ENCODE data around the gene KDM2A.

The KDM2A gene

GRCh38 chr11:67269401-67270255 is 150.6 kb downstream of the KDM2A start:
- Mint-ChIP-seq H3K4me3 (peak overlapping the region; percentile 93 to 99), H3K27ac (peak overlapping the region; percentile 92), H3K4me1 (peaks cover 65 to 91% of the 10 kb centered on the region in 2 donors), H3K9me3 (no peaks in the 10 kb centered on the region), H3K27me3 (no peaks in the 10 kb centered on the region), H3K36me3 (peaks cover 32 to 57% of the 10 kb centered on the region in 2 donors)
- DNase-seq (no peak), ATAC-seq (replicated peaks) (no peak)

GRCh38 chr11:67270256-67271204 is 151.5 kb downstream of the KDM2A start:
- no peak for DNase-seq

DNA sequence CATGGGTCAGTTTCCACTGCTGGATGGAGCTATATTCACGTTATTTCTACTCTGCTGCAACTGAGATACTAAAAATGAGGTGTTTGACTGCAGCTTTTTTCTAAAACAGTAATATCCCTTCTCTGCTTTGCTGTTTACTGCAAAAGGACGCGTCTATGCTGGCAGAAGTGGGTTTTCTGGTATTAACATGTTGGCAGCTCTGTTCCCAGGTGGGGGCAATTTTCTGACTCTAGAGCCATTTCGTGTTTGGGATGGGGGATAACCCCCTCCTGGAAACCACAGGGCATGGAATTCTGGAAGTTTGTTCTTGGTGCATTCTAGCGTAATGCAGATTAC is 152.1 kb downstream of the KDM2A start:
- H3K27me3 Mint-ChIP-seq = no peaks in the 10 kb centered on the region
- ATAC-seq (replicated peaks) = no peak

More at GRCh38 chr11:67270256-67271204, 151.5 kb downstream of the KDM2A start:
- Mint-ChIP-seq H3K4me1 (peaks cover 67 to 91% of the 10 kb centered on the region in 2 donors), H3K4me3 (peak overlapping the region; percentile 93 to 99), H3K9me3 (no peaks in the 10 kb centered on the region), H3K27ac (peak overlapping the region; percentile 92), H3K27me3 (no peaks in the 10 kb centered on the region), H3K36me3 (peaks cover 38 to 61% of the 10 kb centered on the region in 2 donors)
- ATAC-seq (replicated peaks) = no peak

DNA sequence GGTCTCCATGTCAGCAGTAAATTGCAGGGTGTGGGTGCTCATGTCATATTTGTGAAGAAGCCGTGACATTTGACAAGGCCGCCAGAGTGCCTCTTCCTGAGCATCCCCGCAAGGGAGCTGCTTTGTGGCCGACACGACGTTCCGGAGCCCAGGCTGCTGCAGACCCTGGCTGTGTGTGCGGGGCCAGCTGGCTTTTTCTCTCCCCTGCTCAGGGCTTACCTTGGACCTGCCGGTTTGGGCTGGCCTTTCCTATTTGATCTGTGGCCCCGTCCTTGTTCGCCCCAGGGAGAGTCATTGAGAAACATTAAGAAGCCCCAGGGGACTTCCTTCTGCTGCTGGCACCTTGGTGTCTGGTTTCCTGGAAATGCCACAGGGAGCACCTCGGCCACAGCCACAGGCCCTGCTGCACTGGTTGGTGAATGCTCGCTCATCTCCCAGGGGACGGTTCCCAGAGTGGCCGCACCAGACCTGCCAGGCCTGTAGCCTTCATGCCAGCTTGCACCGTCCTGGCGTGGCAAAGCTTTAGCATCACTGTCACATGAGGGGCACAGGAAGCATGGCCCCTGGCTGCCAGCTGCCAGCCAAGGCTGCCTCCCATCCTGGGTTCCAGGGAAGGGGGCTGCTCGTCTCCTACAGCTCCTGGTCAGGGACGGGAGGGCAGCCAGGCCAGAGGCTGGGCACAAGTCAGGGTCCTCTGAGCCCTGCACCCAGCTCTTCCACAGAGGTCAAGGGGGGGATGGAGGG is 152.7 kb downstream of the KDM2A start:
- Mint-ChIP-seq H3K4me1 (peaks cover 71 to 96% of the 10 kb centered on the region in 2 donors), H3K9me3 (peaks cover 1 to 2% of the 10 kb centered on the region in 2 donors), H3K36me3 (peaks cover 48 to 72% of the 10 kb centered on the region in 2 donors), H3K27ac (peak overlapping the region; percentile 92), H3K4me3 (peak overlapping the region; percentile 93 to 99), H3K27me3 (no peaks in the 10 kb centered on the region)
- DNase-seq (peak; percentile 75), ATAC-seq (replicated peaks) (peak; percentile 42 to 47)

More for the DNA sequence above, 152.1 kb downstream of the KDM2A start:
- peaks cover 45 to 67% of the 10 kb centered on the region in 2 donors for H3K36me3 Mint-ChIP-seq
- H3K27ac Mint-ChIP-seq = peak overlapping the region; percentile 92
- H3K9me3 Mint-ChIP-seq = no peaks in the 10 kb centered on the region
- H3K4me1 Mint-ChIP-seq = peaks cover 67 to 91% of the 10 kb centered on the region in 2 donors
- peak overlapping the region; percentile 93 to 99 for H3K4me3 Mint-ChIP-seq
- DNase-seq = no peak

DNA sequence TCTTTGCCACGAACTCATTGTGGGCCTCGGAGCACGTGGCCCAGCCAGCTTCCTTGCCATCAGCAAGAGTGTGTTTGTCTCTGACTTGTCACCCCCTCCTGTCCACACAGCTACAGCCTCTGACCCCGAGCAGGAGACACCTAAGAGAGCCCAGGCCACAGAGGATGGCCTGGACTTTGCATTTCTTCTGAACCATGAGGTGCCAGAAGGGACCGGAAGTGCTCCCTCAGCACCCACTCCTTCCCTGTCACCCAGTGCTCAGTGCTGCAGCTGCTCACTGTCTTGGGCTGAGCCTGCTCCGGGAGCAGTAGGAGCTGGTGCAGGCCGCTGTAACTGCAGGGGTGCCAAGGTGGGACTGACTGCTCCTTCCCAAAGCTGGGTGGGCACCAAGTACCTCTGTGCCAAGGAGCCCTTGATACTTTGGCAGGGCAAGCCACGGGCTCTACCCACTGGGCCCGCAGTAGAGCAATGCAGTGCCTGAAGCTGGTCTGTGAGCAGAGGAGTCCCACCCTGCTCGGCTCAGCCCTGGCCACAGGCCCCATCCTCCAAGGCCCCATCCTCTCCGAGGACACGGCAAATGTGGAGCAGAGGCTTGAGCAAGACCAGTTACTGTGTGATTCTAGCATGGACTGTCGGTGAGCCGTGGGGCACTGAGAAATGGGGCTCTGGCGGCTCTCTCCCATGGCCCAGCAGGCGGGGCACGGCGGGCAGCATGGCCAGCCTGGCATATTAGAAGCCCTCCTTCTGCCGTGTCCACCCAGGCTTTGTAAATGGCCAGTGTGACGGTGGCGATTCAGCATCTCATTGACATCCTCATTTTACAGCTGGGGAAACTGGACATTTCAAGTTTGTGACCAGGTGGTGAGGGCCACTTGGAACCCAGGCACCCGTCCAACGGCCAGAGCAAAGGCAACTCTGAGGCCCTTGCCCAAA is 153.5 kb downstream of the KDM2A start:
- DNase-seq (no peak), ATAC-seq (replicated peaks) (peak in 1 of 2 donors; percentile 5)
- H3K27me3 Mint-ChIP-seq = no peaks in the 10 kb centered on the region
- H3K4me1 Mint-ChIP-seq = peaks cover 76 to 100% of the 10 kb centered on the region in 2 donors
- H3K36me3 Mint-ChIP-seq = peaks cover 46 to 72% of the 10 kb centered on the region in 2 donors
- H3K27ac Mint-ChIP-seq = peak overlapping the region; percentile 92
- H3K4me3 Mint-ChIP-seq = peak overlapping the region; percentile 93 to 99
- H3K9me3 Mint-ChIP-seq = peaks cover 1 to 3% of the 10 kb centered on the region in 2 donors

DNA sequence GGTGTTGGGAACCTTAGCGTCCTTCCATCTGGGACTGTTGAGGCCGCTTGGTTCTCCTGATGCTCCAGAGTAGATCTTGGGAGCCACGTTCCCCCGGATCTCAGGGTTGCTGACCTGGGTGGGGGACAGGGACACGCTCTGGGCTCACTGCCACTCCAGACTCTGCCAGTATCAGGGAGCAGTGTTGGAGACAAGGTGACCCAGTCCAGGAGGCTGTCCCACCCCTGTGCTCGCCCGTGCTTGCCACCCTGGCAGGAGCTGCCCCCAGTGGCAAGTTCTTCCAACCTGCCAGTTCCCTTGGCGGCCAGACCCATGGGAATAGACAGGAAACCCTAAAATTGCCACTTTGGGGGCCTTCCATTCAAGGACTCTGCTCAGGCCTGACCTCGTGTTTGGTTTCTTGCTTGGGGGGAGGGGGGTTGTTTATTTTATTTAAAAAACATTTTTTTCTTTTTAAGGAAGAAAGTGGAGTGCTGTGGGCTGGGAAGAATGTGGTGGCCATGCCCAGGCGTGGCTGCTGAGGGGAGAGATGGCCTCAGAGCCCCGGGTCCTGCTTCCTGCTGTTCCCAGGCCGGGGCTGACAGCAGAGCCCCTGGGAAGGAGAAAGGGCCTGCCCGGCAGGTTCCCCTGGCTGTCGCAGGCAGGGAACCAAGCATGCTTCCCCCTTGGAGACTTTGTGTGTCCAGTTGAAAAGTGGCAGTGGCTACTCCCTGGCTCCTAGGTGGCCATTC is 154.4 kb downstream of the KDM2A start:
- DNase-seq (no peak), ATAC-seq (replicated peaks) (no peak)
- peak overlapping the region; percentile 57 to 93 for H3K4me3 Mint-ChIP-seq
- H3K27ac Mint-ChIP-seq = peak overlapping the region; percentile 80
- peaks cover 78 to 100% of the 10 kb centered on the region in 2 donors for H3K4me1 Mint-ChIP-seq
- H3K36me3 Mint-ChIP-seq = peaks cover 42 to 67% of the 10 kb centered on the region in 2 donors
- no peaks in the 10 kb centered on the region for H3K27me3 Mint-ChIP-seq
- peaks cover 1 to 3% of the 10 kb centered on the region in 2 donors for H3K9me3 Mint-ChIP-seq

GRCh38 chr11:67274768-67275605 is 155.9 kb downstream of the KDM2A start:
- H3K36me3 Mint-ChIP-seq = peaks cover 53 to 69% of the 10 kb centered on the region in 2 donors
- peak overlapping the region; percentile 95 for H3K27ac Mint-ChIP-seq
- peaks cover 1 to 3% of the 10 kb centered on the region in 2 donors for H3K9me3 Mint-ChIP-seq
- ATAC-seq (replicated peaks) (no peak), DNase-seq (no peak)
- H3K27me3 Mint-ChIP-seq = no peaks in the 10 kb centered on the region
- peaks cover 79 to 100% of the 10 kb centered on the region in 2 donors for H3K4me1 Mint-ChIP-seq
- H3K4me3 Mint-ChIP-seq = peak overlapping the region; percentile 76 to 79

- ATAC-seq (replicated peaks) (no peak), DNase-seq (no peak)
- H3K27me3 Mint-ChIP-seq = no peaks in the 10 kb centered on the region
- peak overlapping the region; percentile 95 for H3K27ac Mint-ChIP-seq
- H3K9me3 Mint-ChIP-seq = peaks cover 1 to 3% of the 10 kb centered on the region in 2 donors
- peak overlapping the region; percentile 70 to 79 for H3K4me3 Mint-ChIP-seq
- H3K4me1 Mint-ChIP-seq = peaks cover 74 to 100% of the 10 kb centered on the region in 2 donors
- peaks cover 53 to 68% of the 10 kb centered on the region in 2 donors for H3K36me3 Mint-ChIP-seq
Measured at GRCh38 chr11:67275606-67276409, 156.7 kb downstream of the KDM2A start.

DNA sequence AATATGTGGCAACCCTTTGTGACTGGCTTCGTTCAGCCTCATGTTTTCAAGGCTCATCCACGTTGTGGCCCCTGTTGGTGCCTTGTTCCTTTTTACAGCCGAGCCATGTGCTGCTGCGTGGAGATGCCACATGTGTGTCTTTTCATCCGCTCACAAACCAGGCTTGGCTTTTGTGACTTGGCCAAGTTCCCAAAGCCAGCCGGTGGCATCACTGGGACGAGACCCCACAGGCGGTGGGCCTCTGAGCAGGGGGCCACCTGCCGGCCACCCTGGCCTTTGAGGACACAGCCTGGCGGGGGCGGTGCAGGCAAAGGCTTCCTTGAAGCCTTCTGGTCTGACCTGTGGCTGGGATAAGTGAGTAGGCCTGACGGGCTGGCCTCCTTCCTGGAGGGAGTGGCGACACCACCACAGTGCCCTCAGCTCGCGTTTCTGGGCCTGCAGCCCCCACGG is 157.7 kb downstream of the KDM2A start:
- Mint-ChIP-seq H3K4me3 (peak overlapping the region; percentile 68 to 79), H3K36me3 (peaks cover 50 to 62% of the 10 kb centered on the region in 2 donors), H3K9me3 (peaks cover 1 to 3% of the 10 kb centered on the region in 2 donors), H3K4me1 (peaks cover 64 to 92% of the 10 kb centered on the region in 2 donors), H3K27me3 (no peaks in the 10 kb centered on the region), H3K27ac (peak overlapping the region; percentile 95)
- DNase-seq = no peak
- peak; percentile 43 to 49 for ATAC-seq (replicated peaks)

DNA sequence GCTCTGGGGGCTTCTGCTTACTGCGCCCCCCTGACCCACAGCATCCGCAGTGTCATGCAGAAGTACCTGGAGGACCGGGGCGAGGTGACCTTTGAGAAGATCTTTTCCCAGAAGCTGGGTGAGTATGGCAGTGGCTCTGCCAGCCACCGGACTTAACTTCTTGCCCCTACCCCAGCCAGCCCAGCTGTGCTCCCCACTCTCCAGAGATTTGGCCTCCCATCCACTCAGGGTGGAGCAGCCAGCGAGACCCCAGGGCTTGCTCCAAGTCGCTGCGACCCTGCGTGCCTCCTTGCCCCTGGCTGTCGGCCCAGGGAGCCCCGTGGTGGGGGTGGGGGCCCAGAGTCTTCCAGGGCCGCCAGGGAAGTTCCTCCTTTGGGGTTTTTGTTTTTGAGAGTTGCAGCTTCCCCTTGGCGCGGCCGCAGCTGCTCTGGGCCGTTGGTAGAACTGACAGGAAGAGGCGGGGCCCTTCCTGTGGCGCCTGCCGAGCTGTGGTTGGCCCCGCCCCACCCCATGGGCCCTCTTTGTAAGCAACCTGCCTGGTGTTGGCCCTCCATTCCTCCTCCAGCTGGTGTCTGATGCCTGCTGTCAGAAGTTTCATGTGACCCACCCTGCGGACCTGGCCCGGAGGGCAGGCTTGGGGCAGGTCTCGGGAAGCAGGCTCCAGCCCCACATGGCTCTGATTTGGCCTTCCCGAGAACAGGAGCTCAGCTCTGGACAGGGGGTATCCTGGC is 158.3 kb downstream of the KDM2A start:
- H3K4me1 Mint-ChIP-seq = peaks cover 61 to 86% of the 10 kb centered on the region in 2 donors
- peak overlapping the region; percentile 95 for H3K27ac Mint-ChIP-seq
- H3K36me3 Mint-ChIP-seq = peaks cover 54 to 67% of the 10 kb centered on the region in 2 donors
- no peaks in the 10 kb centered on the region for H3K27me3 Mint-ChIP-seq
- H3K4me3 Mint-ChIP-seq = peak overlapping the region; percentile 68 to 79
- ATAC-seq (replicated peaks) (peak; percentile 93 to 94), DNase-seq (peak; percentile 88)
- H3K9me3 Mint-ChIP-seq = peaks cover 1 to 3% of the 10 kb centered on the region in 2 donors

Data from stimulated activated naive B cell treated with anti-CD40 and anti-IgM and Interleukin-4, amounts not matched to agents 10 μg/mL and 1 μg/mL and 100 μg/mL, for 72 hours (primary cell).